ELR (cell line): ENCODE measurements around the gene KIF3B.
"Not testable (repeated sequence)": the region's sequence is repeated elsewhere in the genome, so short reads cannot be mapped to it uniquely, and the experiment has no call there.

Experiments used
- DNase-seq: peaks from one replicate; pipeline ENCODE4 v3.0.0-alpha.2; 2015; ENCODE audit warnings: low read depth

The KIF3B gene

DNA sequence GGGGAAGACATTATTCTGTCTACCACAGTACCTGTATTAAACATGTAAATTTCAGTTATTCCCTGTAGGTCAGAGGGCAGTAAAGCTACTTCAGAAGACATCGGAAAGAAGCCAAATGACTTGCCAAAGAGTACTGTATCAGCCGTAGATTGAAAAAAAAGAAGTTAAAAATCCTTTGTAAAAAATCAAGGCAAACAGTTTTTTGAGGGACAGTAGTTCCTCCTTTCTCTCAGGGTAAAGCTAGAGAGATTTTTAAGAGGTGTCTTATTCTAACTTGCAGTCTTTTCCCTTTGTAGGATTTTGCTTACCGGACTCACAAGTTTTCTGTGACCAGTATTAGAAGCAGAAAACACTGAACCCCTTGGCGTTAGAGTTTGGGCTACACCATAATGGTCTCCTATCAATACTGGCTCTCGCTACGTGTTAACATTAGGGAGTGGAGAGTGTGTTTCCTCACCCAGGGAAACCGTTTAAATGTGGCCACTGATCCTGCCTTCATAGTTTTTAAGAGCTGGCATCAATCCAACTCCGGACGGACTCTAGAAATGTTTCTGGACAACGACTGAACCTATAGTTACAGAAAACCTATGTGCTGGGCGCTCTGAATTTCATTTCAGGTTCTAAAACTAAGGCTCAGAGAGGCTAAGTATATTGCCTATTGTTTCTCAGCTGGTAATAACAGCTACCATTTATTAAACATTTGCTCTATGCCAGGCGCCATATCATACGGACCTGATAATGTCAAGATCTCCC, 79.3 kb downstream of the KIF3B start:
- no peak for DNase-seq

- peak; percentile 86 for DNase-seq
These were observed 80.0 kb downstream of the KIF3B start for GRCh38 chr20:32357375-32357868.

DNA sequence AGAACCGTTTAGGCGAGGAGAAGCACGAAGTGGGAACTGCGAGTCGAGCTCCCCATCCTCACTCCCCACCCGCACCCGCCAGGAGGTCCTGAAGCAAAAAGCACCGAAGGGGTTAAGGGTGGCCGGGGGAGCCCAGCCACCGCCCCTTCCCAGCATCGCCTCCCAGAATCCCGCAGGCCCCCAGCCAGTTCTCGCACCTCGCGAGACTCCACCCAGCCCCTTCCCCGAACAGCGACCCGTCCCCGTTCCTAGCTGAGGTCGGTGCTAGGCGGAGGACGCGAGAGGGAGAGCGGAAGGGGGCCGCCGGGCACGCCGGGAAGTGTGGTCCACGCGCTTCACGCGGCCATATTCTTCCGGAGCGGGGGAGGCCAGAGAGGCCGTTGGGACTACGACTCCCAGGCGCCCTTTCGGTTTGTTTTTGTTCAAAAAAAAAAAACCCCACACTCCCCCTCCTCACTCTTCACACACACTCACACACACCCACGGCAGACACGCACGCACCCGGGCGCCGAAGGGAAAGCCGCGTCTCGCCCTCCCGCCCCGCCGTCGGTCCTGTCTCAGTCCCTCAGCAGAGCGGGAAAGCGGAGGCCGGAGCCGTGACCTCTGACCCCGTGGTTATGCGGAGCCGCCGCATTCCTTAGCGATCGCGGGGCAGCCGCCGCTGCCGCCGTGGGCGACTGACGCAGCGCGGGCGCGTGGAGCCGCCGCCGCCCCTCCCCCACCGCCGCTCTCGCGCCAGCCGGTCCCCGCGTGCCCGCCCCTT, 80.6 kb downstream of the KIF3B start, which contains the start of gene ASXL1:
Gene ASXL1 (plus strand): TSS at position 463 of the 763 bp plus-strand sequence. CDS start 445 bp downstream, outside the sequence.
- DNase-seq, result peak; percentile 98

DNA sequence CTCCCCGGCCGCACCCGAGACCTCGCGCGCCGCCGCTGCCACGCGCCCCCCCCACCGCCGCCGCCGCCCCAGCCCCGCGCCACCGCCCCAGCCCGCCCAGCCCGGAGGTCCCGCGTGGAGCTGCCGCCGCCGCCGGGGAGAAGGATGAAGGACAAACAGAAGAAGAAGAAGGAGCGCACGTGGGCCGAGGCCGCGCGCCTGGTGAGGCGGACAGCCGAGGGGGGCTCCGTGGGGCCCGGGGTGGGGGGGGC, 81.1 kb downstream of the KIF3B start:
- DNase-seq, result no peak

DNA sequence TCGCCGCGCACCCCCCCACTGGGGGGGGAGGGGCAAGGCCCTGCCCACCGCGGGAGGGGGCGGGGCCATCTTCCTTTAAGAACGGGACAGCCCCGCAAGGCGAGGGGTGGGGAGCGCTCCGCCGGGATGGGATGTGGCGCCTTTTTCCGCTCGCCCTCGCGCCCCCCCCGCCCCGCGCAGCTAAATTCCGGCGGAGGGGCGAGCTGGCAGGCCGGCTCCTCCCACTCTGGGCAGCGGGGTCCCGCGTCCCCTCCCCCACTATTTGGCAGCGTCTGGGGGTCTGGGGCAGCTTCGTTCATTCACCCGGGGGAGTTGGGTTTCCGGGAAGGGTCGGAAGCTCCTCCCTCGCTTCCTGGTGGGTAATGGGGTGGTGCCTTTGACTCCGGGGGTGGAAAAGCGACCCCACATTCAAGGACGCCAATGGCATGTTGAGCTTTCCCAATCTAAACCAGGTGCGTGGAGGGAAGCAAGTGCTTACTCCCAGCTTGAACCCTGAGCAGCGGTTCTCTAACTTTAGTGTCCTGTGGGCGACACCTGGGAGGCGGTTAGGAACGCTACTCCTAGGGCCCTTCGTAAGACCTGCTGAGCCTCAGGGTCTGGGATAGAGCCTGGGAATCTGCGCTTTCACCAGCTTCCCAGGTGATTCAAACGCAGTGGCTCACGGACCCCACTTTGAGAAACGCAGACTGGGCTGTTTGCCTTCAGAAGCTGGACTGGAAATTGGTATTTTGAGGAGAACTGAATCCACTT, 81.6 kb downstream of the KIF3B start:
- DNase-seq, result peak; percentile 87

DNA sequence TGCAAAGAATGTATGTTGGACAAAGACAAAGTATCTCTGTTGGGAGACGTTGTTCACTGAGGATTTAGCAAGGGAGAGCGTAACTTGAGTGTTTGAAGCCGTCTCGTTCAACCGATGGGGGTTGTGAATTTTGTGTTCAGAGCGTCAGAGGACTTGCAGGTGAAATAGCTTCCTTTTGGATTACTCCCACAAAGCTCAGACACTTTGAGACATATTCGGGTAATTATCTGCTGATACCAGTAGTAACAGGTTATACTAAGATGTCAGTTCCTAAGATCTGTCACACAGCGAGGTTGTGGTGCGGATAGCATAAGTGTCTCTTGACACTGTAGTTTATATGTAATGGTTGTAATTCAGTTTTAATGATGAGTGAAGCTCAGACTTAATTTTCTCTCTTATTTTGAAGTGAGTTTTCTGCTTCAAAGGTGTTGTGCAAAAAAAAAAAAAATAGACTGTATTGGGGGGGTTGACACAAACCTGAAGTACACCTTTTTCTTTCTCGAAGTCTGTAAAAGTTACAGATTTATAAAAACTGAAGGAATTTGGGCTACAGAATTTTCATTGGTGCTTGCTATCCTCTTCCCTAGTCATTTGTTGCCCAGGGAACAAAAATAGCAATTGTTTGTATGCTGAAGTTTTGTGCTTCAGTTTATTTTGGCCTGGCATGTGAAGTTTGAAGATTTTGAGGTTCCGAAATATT, 82.3 kb downstream of the KIF3B start:
- no peak for DNase-seq

GRCh38 chr20:32360333-32360634, 82.8 kb downstream of the KIF3B start:
- no peak for DNase-seq

GRCh38 chr20:32362901-32363364, 85.5 kb downstream of the KIF3B start:
- DNase-seq, result no peak

DNA sequence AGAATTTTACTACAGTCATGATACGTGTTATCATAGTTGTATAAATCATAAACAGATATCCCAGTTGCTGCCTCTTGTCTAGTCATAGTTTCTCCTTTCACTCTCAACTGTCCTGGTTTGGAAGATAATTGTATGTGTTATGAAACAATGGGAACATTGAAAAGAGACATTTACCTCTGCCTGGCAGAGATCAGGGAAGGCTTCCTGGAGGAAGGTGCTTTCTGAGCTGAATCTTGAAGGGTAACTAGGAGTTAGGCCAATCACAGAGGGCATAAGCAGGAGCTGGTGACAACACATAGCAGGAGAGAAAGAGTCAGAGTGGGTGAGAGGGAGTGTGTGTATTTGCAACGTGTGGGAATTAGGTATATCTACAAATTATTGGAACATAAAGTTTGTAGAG, 86.0 kb downstream of the KIF3B start:
- no peak for DNase-seq

DNA sequence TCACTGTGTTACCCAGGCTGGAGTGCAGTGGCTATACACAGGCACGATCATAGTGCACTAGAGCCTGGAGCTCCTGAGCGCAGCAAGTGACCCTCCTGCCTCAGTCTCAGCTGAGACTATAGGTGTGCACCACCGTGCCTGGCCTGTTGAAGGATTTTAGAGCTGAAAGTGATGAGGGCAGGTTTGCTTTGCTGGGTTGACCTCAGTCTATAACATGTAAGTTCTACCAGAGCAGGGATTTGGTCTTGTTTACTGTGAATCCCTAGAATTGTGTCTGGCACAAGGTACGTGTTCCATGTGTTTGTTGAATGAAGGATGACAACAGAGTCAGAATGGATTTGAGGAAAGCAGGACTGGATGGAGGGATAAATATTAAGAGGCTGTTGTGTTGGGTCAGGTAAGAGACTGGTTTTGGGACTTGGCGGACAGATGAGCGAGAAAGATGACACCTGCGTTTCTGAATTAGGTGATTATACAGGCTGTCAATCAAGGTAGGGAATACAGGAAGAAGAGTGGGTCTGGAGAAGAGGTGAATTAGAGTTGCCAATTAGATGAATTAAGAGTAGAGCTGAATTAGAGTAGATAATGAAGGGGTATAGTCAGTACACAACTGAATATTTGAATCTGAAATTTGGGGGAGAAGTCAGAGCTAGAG, 87.2 kb downstream of the KIF3B start:
- DNase-seq, result no peak

DNA sequence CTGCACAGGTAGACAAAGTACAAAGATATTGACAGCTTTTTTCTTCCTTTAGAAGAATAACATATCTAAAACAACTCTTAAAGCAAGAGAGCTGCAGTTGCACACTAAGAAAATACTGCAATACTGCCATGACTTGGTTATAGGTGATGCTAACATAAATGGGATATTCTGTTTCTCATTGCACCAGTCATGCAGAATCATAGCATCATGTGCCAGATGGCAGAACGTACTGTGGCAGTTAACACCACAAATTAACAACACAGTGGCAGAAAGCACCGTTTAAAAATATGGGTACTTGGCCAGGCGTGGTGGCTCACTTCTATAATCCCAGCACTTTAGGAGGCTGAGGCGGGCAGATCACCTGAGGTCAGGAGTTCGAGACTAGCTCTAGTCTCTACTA, 88.1 kb downstream of the KIF3B start:
- DNase-seq, result no peak

DNA sequence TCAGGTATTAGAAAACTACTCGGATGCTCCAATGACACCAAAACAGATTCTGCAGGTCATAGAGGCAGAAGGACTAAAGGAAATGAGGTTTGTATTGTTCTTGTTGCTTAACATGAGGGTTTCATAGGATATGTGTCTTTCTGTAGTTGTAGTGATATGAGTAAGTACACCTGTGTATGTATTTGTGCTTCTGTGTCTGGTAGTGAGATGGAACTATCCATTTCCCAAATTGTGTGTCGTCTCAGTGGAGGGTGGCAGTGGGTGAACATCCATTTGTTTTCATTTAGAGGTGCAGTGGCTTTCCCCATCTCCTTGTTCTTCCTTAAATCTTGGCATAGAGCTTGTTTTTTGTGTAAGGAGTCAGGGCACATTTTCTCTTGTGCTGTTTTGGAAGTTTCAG, 88.9 kb downstream of the KIF3B start:
- DNase-seq, result no peak

GRCh38 chr20:32368323-32368722, 90.9 kb downstream of the KIF3B start:
- DNase-seq, result no peak

DNA sequence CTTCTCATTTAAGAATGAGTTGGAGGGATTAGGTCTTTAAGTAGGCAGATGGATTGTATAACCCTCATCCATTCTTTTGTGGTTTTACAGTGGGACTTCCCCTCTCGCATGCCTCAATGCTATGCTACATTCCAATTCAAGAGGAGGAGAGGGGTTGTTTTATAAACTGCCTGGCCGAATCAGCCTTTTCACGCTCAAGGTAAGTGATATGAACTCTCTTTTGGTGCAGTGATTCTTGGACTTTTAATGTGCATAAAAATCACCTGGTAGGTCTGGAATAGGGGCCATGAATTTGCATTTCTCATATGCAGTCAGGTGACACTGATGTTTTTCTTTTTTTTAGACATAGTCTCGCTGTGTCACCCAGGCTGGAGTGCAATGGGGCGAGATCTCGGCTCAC, 91.5 kb downstream of the KIF3B start:
- peak; percentile 40 for DNase-seq

DNA sequence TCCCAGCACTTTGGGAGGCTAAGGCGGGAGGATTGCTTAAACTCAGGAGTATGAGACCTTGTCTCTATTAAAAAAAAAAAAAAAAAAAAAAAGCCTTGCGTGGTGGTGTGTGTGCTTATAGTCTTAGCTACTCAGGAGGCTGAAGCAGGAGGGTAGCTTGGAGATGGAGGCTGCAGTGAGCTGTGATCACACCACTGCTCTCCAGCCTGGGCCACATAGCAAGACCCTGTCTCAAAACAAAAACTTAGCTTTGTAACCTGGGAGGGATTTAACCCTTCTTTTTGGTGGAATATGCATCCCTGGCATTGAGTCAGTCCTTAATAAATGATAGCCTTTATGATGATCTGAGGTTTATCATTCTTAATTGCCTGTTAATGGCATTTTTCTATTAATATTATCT, 93.4 kb downstream of the KIF3B start:
- DNase-seq, result no peak

- no peak for DNase-seq
These were observed 101.0 kb downstream of the KIF3B start for GRCh38 chr20:32378461-32378860.

- DNase-seq, result not testable (repeated sequence)
These were observed 102.6 kb downstream of the KIF3B start for GRCh38 chr20:32380037-32380436.

DNA sequence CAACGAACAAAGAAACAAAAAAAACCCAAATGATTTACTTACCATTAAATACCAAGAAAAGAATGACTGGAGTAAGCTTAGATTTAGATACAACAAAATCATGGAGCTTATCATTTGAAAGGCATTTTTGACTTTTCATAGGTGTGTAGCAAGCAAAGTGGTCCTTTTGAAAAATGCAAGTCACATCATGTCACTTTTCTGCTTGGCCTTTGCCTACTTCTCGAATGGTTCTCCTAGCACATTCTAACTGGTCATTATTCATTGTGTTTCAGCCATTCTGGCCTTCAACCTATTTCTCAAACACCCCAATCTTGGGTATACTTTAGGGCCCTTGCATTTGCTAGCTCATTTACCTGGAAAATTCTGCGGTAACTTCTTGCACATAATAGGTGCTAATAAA, 103.3 kb downstream of the KIF3B start:
- no peak for DNase-seq

GRCh38 chr20:32382102-32382950, 104.9 kb downstream of the KIF3B start:
- DNase-seq, result no peak

- not testable (repeated sequence) for DNase-seq
These were observed 106.0 kb downstream of the KIF3B start for GRCh38 chr20:32383441-32383840.
